Liver (tissue), 3 donors: ENCODE data around the gene SNAP25.

ENCODE experiments used
- EGR1 ChIP-seq, 2 donors: IDR thresholded peaks; 2 replicates each; pipeline ENCODE4 v1.6.1; 2016 to 2018; ENCODE audit warnings: antibody characterized with exemption in 2 of 2, low read depth in 2 of 2
- JUND ChIP-seq, 2 donors: IDR thresholded peaks; 2 replicates each; pipeline ENCODE4 v1.6.1; 2016; ENCODE audit warnings: antibody characterized with exemption in 2 of 2
- RAD21 ChIP-seq, 2 donors: IDR thresholded peaks; 2 replicates each; pipeline ENCODE4 v1.6.1; 2016; ENCODE audit warnings: antibody characterized with exemption in 2 of 2, mild to moderate bottlenecking in 2 of 2
- TAF1 ChIP-seq: conservative IDR thresholded peaks from 2 replicates; pipeline ENCODE4 v1.6.1; 2016; ENCODE audit warnings: antibody characterized with exemption, mild to moderate bottlenecking
- YY1 ChIP-seq: IDR thresholded peaks from 2 replicates; pipeline ENCODE4 v1.6.1; 2016; ENCODE audit warnings: antibody characterized with exemption, mild to moderate bottlenecking
- TF ChIP-seq, protein P1 (sequence below): IDR thresholded peaks from 2 replicates; pipeline ENCODE4 v1.6.1; 2016; ENCODE audit warnings: antibody characterized with exemption
- TF ChIP-seq, protein P2 (sequence below): fragments of 150-350 bp; IDR thresholded peaks from 2 replicates; pipeline ENCODE4 v1.5.1; 2017; ENCODE audit warnings: improper control_type of control experiment, low read depth, low read length; ENCODE audit not compliant: missing input control
- TF ChIP-seq, protein P3 (sequence below): IDR thresholded peaks from 2 replicates; pipeline ENCODE4 v1.6.1; 2016; ENCODE audit warnings: antibody characterized with exemption, mild to moderate bottlenecking
- TF ChIP-seq, protein P4 (sequence below): IDR thresholded peaks from 2 replicates; pipeline ENCODE4 v1.6.1; 2016; ENCODE audit warnings: antibody characterized with exemption
- TF ChIP-seq, protein P5 (sequence below): IDR thresholded peaks from 2 replicates; pipeline ENCODE4 v1.6.1; 2016; ENCODE audit warnings: antibody characterized with exemption
- donor health status: healthy.
- donor health status: healthy.

DNA sequence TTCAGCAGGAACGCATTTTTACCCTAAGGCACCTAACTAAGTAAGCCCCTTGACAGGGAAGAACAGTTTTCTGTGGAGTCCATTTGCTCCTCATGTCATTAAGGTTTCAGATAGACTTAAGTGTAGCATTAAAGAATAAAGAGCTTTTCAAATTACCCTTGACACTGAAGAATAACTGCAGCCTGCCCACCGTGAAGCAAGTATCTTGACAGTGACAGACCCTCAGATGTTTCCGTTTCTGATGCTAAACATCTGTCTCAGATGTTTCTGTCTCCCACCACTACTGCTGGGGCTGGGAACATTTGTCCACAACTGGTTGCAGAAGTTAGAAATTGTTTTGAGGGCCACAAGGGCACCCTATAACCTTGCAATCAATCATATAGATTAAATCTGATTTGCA, 50.0 kb downstream of the SNAP25 start:
- no peak for TF ChIP-seq JUND (IDR thresholded peaks at IDR 0.05)
- TF ChIP-seq, protein P1, sequence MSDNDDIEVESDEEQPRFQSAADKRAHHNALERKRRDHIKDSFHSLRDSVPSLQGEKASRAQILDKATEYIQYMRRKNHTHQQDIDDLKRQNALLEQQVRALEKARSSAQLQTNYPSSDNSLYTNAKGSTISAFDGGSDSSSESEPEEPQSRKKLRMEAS = no peak
- no peak for TF ChIP-seq RAD21 (IDR thresholded peaks at IDR 0.05)
- TF ChIP-seq, protein P2, sequence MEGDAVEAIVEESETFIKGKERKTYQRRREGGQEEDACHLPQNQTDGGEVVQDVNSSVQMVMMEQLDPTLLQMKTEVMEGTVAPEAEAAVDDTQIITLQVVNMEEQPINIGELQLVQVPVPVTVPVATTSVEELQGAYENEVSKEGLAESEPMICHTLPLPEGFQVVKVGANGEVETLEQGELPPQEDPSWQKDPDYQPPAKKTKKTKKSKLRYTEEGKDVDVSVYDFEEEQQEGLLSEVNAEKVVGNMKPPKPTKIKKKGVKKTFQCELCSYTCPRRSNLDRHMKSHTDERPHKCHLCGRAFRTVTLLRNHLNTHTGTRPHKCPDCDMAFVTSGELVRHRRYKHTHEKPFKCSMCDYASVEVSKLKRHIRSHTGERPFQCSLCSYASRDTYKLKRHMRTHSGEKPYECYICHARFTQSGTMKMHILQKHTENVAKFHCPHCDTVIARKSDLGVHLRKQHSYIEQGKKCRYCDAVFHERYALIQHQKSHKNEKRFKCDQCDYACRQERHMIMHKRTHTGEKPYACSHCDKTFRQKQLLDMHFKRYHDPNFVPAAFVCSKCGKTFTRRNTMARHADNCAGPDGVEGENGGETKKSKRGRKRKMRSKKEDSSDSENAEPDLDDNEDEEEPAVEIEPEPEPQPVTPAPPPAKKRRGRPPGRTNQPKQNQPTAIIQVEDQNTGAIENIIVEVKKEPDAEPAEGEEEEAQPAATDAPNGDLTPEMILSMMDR = no peak
- TF ChIP-seq YY1 = no peak
- TF ChIP-seq, protein P3, sequence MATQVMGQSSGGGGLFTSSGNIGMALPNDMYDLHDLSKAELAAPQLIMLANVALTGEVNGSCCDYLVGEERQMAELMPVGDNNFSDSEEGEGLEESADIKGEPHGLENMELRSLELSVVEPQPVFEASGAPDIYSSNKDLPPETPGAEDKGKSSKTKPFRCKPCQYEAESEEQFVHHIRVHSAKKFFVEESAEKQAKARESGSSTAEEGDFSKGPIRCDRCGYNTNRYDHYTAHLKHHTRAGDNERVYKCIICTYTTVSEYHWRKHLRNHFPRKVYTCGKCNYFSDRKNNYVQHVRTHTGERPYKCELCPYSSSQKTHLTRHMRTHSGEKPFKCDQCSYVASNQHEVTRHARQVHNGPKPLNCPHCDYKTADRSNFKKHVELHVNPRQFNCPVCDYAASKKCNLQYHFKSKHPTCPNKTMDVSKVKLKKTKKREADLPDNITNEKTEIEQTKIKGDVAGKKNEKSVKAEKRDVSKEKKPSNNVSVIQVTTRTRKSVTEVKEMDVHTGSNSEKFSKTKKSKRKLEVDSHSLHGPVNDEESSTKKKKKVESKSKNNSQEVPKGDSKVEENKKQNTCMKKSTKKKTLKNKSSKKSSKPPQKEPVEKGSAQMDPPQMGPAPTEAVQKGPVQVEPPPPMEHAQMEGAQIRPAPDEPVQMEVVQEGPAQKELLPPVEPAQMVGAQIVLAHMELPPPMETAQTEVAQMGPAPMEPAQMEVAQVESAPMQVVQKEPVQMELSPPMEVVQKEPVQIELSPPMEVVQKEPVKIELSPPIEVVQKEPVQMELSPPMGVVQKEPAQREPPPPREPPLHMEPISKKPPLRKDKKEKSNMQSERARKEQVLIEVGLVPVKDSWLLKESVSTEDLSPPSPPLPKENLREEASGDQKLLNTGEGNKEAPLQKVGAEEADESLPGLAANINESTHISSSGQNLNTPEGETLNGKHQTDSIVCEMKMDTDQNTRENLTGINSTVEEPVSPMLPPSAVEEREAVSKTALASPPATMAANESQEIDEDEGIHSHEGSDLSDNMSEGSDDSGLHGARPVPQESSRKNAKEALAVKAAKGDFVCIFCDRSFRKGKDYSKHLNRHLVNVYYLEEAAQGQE = no peak
- TF ChIP-seq, protein P4, sequence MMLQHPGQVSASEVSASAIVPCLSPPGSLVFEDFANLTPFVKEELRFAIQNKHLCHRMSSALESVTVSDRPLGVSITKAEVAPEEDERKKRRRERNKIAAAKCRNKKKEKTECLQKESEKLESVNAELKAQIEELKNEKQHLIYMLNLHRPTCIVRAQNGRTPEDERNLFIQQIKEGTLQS = no peak
- TF ChIP-seq, protein P5, sequence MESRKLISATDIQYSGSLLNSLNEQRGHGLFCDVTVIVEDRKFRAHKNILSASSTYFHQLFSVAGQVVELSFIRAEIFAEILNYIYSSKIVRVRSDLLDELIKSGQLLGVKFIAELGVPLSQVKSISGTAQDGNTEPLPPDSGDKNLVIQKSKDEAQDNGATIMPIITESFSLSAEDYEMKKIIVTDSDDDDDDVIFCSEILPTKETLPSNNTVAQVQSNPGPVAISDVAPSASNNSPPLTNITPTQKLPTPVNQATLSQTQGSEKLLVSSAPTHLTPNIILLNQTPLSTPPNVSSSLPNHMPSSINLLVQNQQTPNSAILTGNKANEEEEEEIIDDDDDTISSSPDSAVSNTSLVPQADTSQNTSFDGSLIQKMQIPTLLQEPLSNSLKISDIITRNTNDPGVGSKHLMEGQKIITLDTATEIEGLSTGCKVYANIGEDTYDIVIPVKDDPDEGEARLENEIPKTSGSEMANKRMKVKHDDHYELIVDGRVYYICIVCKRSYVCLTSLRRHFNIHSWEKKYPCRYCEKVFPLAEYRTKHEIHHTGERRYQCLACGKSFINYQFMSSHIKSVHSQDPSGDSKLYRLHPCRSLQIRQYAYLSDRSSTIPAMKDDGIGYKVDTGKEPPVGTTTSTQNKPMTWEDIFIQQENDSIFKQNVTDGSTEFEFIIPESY = no peak
- TF ChIP-seq EGR1 (IDR thresholded peaks at IDR 0.05; ENCODE audit: low read depth in 2 of 2) = no peak
- no peak for TF ChIP-seq TAF1
